A673 (cell line): ENCODE data around the gene ADAMTS8. TPM values are rescaled to one million over a fixed set of nuclear protein-coding genes. Genes with fewer than 3 reads are reported as not detected.
A peak's percentile ranks its signal among the peaks of the same experiment; 100 is the strongest.

ENCODE experiments used
- BruUV-seq: library from RNA; stranded (reverse); fragments of 400-500 nt; replicated peaks from 2 replicates; lab custom pipeline; 2021; lab: Mats Ljungman, UMichigan
- CTCF ChIA-PET: fragments of 300-600 bp; sonication (Branson Sonifier 250); formaldehyde crosslinking; loops from one replicate; lab custom pipeline; 2022; ENCODE audit warnings: antibody characterized with exemption; lab: Charles Lee
- POLR2A ChIA-PET: fragments of 300-600 bp; sonication (Branson Sonifier 250); formaldehyde crosslinking; loops from one replicate; lab custom pipeline; 2022; ENCODE audit warnings: antibody characterized with exemption; ENCODE audit not compliant: low non-redundant PET; lab: Charles Lee
- DNase-seq: peaks from one replicate; pipeline ENCODE4 v3.0.0-alpha.2; 2015; ENCODE audit warnings: low spot score
- H3K27ac ChIP-seq: fragments of 200-600 bp; sonication (generic); 2 replicates; pipeline ENCODE4 v1.5.1; 2016; ENCODE audit warnings: mixed run types, low read depth, mild to moderate bottlenecking, mixed read lengths, antibody characterized with exemption, low read length; ENCODE audit not compliant: poor library complexity, severe bottlenecking
- H3K27me3 ChIP-seq: fragments of 200-600 bp; sonication (generic); replicated peaks from 2 replicates; pipeline ENCODE4 v1.6.1; 2017; ENCODE audit warnings: mixed run types, low read depth, mild to moderate bottlenecking, mixed read lengths, antibody characterized with exemption, low read length; ENCODE audit not compliant: insufficient read depth, poor library complexity
- H3K36me3 ChIP-seq: fragments of 200-600 bp; sonication (generic); 2 replicates; pipeline ENCODE4 v1.6.1; 2016; ENCODE audit warnings: mixed run types, mild to moderate bottlenecking, mixed read lengths, antibody characterized with exemption, low read length; ENCODE audit not compliant: insufficient read depth, poor library complexity, severe bottlenecking
- H3K4me1 ChIP-seq: fragments of 200-600 bp; sonication (generic); 2 replicates; pipeline ENCODE4 v1.6.1; 2017; ENCODE audit warnings: mixed run types, mild to moderate bottlenecking, mixed read lengths, antibody characterized with exemption, low read length; ENCODE audit not compliant: insufficient read depth, poor library complexity, severe bottlenecking
- H3K4me3 ChIP-seq: fragments of 200-600 bp; sonication (generic); 2 replicates; pipeline ENCODE4 v1.5.1; 2016; ENCODE audit warnings: low read depth, mixed run types, mild to moderate bottlenecking, mixed read lengths, low read length; ENCODE audit not compliant: poor library complexity, severe bottlenecking
- H3K9me3 ChIP-seq: fragments of 200-600 bp; sonication (generic); 2 replicates; pipeline ENCODE4 v1.6.1; 2016; ENCODE audit warnings: mixed run types, low read depth, mild to moderate bottlenecking, mixed read lengths, antibody characterized with exemption, low read length; ENCODE audit not compliant: poor library complexity, severe bottlenecking
- CTCF ChIP-seq: fragments of 300-800, 200-600 bp; sonication (generic); conservative IDR thresholded peaks from 2 replicates; pipeline ENCODE4 v1.5.1; 2017; ENCODE audit warnings: low read depth, mild to moderate bottlenecking, antibody characterized with exemption, low read length, moderate library complexity, mixed read lengths
- EZH2 ChIP-seq: fragments of 200-600 bp; sonication (generic); IDR thresholded peaks from 2 replicates; pipeline ENCODE4 v1.6.1; 2017; ENCODE audit warnings: borderline replicate concordance, low read depth, mild to moderate bottlenecking, mixed read lengths, antibody characterized with exemption, low read length; ENCODE audit not compliant: poor library complexity, severe bottlenecking
- intact Hi-C: fragments of 100-400 bp; cut with micrococcal nuclease; formaldehyde crosslinking; loops from one replicate; pipeline ENCODE4 v1.10.0; 2022; ENCODE audit not compliant: unreplicated experiment
- total RNA-seq: library from RNA; stranded (reverse); gene quantifications from 2 replicates; pipeline ENCODE4 v1.2.3, GENCODE V29; 2021

The ADAMTS8 gene
- total RNA-seq, 1 experiment from 2014 or later: not detected

- TF ChIP-seq EZH2: no peak
- TF ChIP-seq CTCF: peak; percentile 60
- no peak overlapping the region for H3K4me3 ChIP-seq
- no TSS peak for BruUV-seq
- H3K9me3 ChIP-seq: no peaks in the 10 kb centered on the region
- DNase-seq: peak; percentile 58
- ChIA-PET POLR2A (no interaction called here), CTCF (interaction anchor here (1.0 kb wide), 1 partner anchor 177 kb away, joined by 3 read pairs; no protein-coding TSS in a partner anchor)
- H3K4me1 ChIP-seq: no peaks in the 10 kb centered on the region
- H3K27ac ChIP-seq: no peak overlapping the region
- H3K27me3 ChIP-seq: peaks cover 26% of the 10 kb centered on the region
- intact Hi-C loops: no loop called here
- H3K36me3 ChIP-seq: no peaks in the 10 kb centered on the region
Observed at GRCh38 chr11:130390071-130390758, 38.2 kb downstream of the ADAMTS8 start.

- DNase-seq: no peak
- POLR2A ChIA-PET: no interaction called here
Observed at GRCh38 chr11:130389335-130389935, 39.0 kb downstream of the ADAMTS8 start.

GRCh38 chr11:130388607-130389205 lies 39.7 kb downstream of the ADAMTS8 start:
- no peak for DNase-seq
- POLR2A ChIA-PET: no interaction called here
- CTCF ChIA-PET: no interaction called here
- Histone ChIP-seq H3K27me3 (peaks cover 26% of the 10 kb centered on the region), H3K9me3 (no peaks in the 10 kb centered on the region), H3K27ac (no peak overlapping the region), H3K4me3 (no peak overlapping the region), H3K4me1 (no peaks in the 10 kb centered on the region), H3K36me3 (no peaks in the 10 kb centered on the region)
- TF ChIP-seq CTCF: no peak
- TF ChIP-seq EZH2: no peak
- intact Hi-C loops: no loop called here
- no TSS peak for BruUV-seq

More at GRCh38 chr11:130389335-130389935, 39.0 kb downstream of the ADAMTS8 start:
- no peak for TF ChIP-seq CTCF
- TF ChIP-seq EZH2: no peak
- Histone ChIP-seq H3K4me3 (no peak overlapping the region), H3K36me3 (no peaks in the 10 kb centered on the region), H3K9me3 (no peaks in the 10 kb centered on the region), H3K27ac (no peak overlapping the region), H3K27me3 (peaks cover 26% of the 10 kb centered on the region), H3K4me1 (no peaks in the 10 kb centered on the region)
- BruUV-seq: no TSS peak
- CTCF ChIA-PET: interaction anchor here (1.0 kb wide), 1 partner anchor 177 kb away, joined by 3 read pairs; no protein-coding TSS in a partner anchor
- intact Hi-C loops: no loop called here
